Measurements from ENCODE around the gene DLGAP1.
"Not testable (repeated sequence)": the region's sequence is repeated elsewhere in the genome, so short reads cannot be mapped to it uniquely, and the experiment has no call there.

Gene DLGAP1

DNA sequence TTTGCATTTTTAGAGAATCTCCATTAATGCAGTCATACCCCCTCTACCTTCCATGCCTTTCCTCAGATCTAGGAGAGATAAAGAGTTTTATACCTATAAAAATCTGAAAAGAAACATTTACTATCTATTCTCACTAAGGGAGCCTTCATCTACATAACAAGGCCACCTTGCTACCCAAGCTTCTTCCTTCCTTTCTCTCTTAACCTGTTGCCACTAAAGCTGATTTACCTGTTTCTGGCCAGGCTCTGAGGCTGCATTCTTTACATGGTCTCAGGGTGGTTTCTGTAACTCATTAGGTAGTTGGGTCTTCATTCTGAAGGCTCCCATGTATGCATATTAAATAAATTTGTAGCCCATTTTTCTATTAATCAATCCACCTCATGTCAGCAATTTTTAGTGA lies 391.6 kb downstream of the DLGAP1 start:
- no peaks in the 10 kb centered on the region for H3K36me3 ChIP-seq (ENCODE audit: insufficient read depth, low read length)
- no peaks in the 10 kb centered on the region for H3K9me3 ChIP-seq (replicated peaks; ENCODE audit: low read length)
- H3K9ac ChIP-seq (ENCODE audit: low read depth, low read length): no peak overlapping the region
- H3K27me3 ChIP-seq (ENCODE audit: control insufficient read depth, insufficient read depth, low read length): no peaks in the 10 kb centered on the region
- no peaks in the 10 kb centered on the region for H3K4me1 ChIP-seq (ENCODE audit: control insufficient read depth, insufficient read depth, low read length)
- no peak overlapping the region for H3K4me3 ChIP-seq (ENCODE audit: low read length)
- H3K4me2 ChIP-seq (ENCODE audit: low read length): no peak overlapping the region

GRCh38 chr18:4060427-4061281 lies 394.5 kb downstream of the DLGAP1 start:
- no peak overlapping the region for H3K4me3 ChIP-seq (ENCODE audit: low read length)
- H3K9me3 ChIP-seq (replicated peaks; ENCODE audit: low read length): no peaks in the 10 kb centered on the region
- H3K27me3 ChIP-seq (ENCODE audit: control insufficient read depth, insufficient read depth, low read length): no peaks in the 10 kb centered on the region

GRCh38 chr18:4058179-4058578 lies 396.9 kb downstream of the DLGAP1 start:
- H3K27me3 ChIP-seq (ENCODE audit: control insufficient read depth, insufficient read depth, low read length): no peaks in the 10 kb centered on the region
- H3K4me3 ChIP-seq (ENCODE audit: low read length): no peak overlapping the region
- no peak overlapping the region for H3K4me2 ChIP-seq (ENCODE audit: low read length)
- no peaks in the 10 kb centered on the region for H3K36me3 ChIP-seq (ENCODE audit: insufficient read depth, low read length)
- no peaks in the 10 kb centered on the region for H3K9me3 ChIP-seq (replicated peaks; ENCODE audit: low read length)
- H3K9ac ChIP-seq (ENCODE audit: low read depth, low read length): no peak overlapping the region
- no peaks in the 10 kb centered on the region for H3K4me1 ChIP-seq (ENCODE audit: control insufficient read depth, insufficient read depth, low read length)

More at GRCh38 chr18:4060427-4061281, 394.5 kb downstream of the DLGAP1 start:
- Histone ChIP-seq H3K4me1 (ENCODE audit: control insufficient read depth, insufficient read depth, low read length) (no peaks in the 10 kb centered on the region), H3K36me3 (ENCODE audit: insufficient read depth, low read length) (no peaks in the 10 kb centered on the region), H3K9ac (ENCODE audit: low read depth, low read length) (no peak overlapping the region), H3K4me2 (ENCODE audit: low read length) (no peak overlapping the region)

- H3K4me1 ChIP-seq (ENCODE audit: control insufficient read depth, insufficient read depth, low read length): no peaks in the 10 kb centered on the region
- H3K9ac ChIP-seq (ENCODE audit: low read depth, low read length): no peak overlapping the region
- H3K27me3 ChIP-seq (ENCODE audit: control insufficient read depth, insufficient read depth, low read length): no peaks in the 10 kb centered on the region
- H3K9me3 ChIP-seq (replicated peaks; ENCODE audit: low read length): no peaks in the 10 kb centered on the region
- no peak overlapping the region for H3K4me2 ChIP-seq (ENCODE audit: low read length)
- H3K36me3 ChIP-seq (ENCODE audit: insufficient read depth, low read length): no peaks in the 10 kb centered on the region
- no peak overlapping the region for H3K4me3 ChIP-seq (ENCODE audit: low read length)
Observed at GRCh38 chr18:4040391-4041092, 414.6 kb downstream of the DLGAP1 start.

GRCh38 chr18:4035521-4035920 lies 419.6 kb downstream of the DLGAP1 start:
- Histone ChIP-seq H3K27me3 (ENCODE audit: control insufficient read depth, insufficient read depth, low read length) (no peaks in the 10 kb centered on the region), H3K9ac (ENCODE audit: low read depth, low read length) (no peak overlapping the region), H3K4me2 (ENCODE audit: low read length) (no peak overlapping the region), H3K9me3 (replicated peaks; ENCODE audit: low read length) (no peaks in the 10 kb centered on the region), H3K36me3 (ENCODE audit: insufficient read depth, low read length) (no peaks in the 10 kb centered on the region), H3K4me3 (ENCODE audit: low read length) (no peak overlapping the region), H3K4me1 (ENCODE audit: control insufficient read depth, insufficient read depth, low read length) (no peaks in the 10 kb centered on the region)

DNA sequence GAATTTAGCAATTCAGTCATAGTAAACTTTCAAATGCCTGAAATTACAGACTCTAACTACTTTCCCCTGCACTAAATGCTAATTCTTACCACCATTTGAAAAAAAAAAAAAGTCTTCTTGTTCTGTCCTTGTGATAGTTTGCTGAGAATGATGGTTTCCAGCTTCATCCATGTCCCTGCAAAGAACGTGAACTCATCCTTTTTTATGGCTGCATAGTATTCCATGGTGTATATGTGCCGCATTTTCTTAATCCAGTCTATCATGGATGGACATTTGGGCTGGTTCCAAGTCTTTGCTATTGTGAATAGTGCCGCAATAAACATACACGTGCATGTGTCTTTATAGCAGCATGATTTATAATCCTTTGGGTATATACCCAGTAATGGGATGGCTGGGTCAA lies 420.3 kb downstream of the DLGAP1 start:
- not testable (repeated sequence) for H3K36me3 ChIP-seq (ENCODE audit: insufficient read depth, low read length); H3K4me3 ChIP-seq (ENCODE audit: low read length); H3K9me3 ChIP-seq (replicated peaks; ENCODE audit: low read length); H3K9ac ChIP-seq (ENCODE audit: low read depth, low read length); H3K4me1 ChIP-seq (ENCODE audit: control insufficient read depth, insufficient read depth, low read length); H3K27me3 ChIP-seq (ENCODE audit: control insufficient read depth, insufficient read depth, low read length); H3K4me2 ChIP-seq (ENCODE audit: low read length)

DNA sequence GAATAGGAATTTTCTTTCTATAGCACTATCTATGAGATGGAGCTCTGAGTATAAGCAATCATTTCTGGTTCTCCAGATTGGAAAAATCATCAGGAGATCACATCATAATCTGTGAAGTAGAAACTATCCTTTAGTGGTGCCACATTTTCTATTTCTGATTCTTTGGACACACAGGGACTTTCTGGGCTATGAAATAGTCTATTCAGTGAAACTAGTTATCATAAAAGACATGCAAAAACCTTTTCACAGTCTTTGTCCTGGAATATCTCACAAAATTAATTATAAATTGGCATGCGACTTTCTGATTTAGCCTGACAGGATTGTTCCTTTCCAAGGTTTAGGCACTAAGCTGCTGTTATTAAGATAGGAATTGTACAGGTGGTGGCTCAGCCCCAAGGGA lies 428.6 kb downstream of the DLGAP1 start:
- Histone ChIP-seq H3K4me2 (ENCODE audit: low read length) (no peak overlapping the region), H3K4me3 (ENCODE audit: low read length) (no peak overlapping the region), H3K4me1 (ENCODE audit: control insufficient read depth, insufficient read depth, low read length) (no peaks in the 10 kb centered on the region), H3K9ac (ENCODE audit: low read depth, low read length) (no peak overlapping the region), H3K36me3 (ENCODE audit: insufficient read depth, low read length) (no peaks in the 10 kb centered on the region), H3K9me3 (replicated peaks; ENCODE audit: low read length) (no peaks in the 10 kb centered on the region), H3K27me3 (ENCODE audit: control insufficient read depth, insufficient read depth, low read length) (no peaks in the 10 kb centered on the region)

- Histone ChIP-seq H3K9me3 (replicated peaks; ENCODE audit: low read length) (no peaks in the 10 kb centered on the region), H3K36me3 (ENCODE audit: insufficient read depth, low read length) (no peaks in the 10 kb centered on the region), H3K4me3 (ENCODE audit: low read length) (no peak overlapping the region), H3K4me2 (ENCODE audit: low read length) (no peak overlapping the region), H3K27me3 (ENCODE audit: control insufficient read depth, insufficient read depth, low read length) (no peaks in the 10 kb centered on the region), H3K9ac (ENCODE audit: low read depth, low read length) (no peak overlapping the region), H3K4me1 (ENCODE audit: control insufficient read depth, insufficient read depth, low read length) (no peaks in the 10 kb centered on the region)
Observed at GRCh38 chr18:4024702-4025101, 430.4 kb downstream of the DLGAP1 start.

DNA sequence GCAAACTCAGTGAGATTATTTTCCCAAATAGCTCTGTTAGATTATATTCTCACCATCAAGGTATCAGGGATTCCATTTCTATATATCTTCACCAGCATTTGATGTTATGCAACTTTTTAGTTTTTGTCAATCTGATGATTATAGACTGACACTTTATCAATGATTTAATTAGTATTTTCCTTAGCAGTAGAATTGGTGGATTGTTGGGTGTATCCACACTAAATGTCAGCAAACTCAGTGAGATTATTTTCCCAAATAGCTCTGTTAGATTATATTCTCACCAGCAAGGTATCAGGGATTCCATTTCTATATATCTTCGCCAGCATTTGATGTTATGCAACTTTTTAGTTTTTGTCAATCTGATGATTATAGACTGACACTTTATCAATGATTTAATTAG lies 432.4 kb downstream of the DLGAP1 start:
- not testable (repeated sequence) for H3K27me3 ChIP-seq (ENCODE audit: control insufficient read depth, insufficient read depth, low read length); H3K4me3 ChIP-seq (ENCODE audit: low read length); H3K4me1 ChIP-seq (ENCODE audit: control insufficient read depth, insufficient read depth, low read length); H3K9ac ChIP-seq (ENCODE audit: low read depth, low read length); H3K9me3 ChIP-seq (replicated peaks; ENCODE audit: low read length); H3K36me3 ChIP-seq (ENCODE audit: insufficient read depth, low read length); H3K4me2 ChIP-seq (ENCODE audit: low read length)

DNA sequence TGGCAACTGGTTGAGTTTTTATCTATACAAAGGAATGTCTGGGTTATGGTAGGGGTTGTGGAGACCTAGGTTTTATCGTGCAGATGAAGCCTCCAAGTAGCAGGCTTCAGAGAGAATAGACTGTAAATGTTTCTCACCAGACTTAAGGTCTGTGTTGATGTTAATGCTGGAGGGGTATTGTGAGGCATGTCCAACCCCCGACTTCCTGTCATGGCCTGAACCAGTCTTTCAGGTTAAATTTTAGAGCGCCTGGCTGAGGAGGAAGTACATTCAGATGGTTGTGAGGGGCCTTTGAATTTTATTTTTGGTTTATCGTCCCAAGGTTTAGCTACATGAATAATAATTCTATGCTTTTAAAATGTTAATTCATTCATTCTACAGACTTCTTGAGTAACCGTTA lies 435.1 kb downstream of the DLGAP1 start:
- Histone ChIP-seq H3K27me3 (ENCODE audit: control insufficient read depth, insufficient read depth, low read length) (no peaks in the 10 kb centered on the region), H3K36me3 (ENCODE audit: insufficient read depth, low read length) (no peaks in the 10 kb centered on the region), H3K9ac (ENCODE audit: low read depth, low read length) (no peak overlapping the region), H3K4me1 (ENCODE audit: control insufficient read depth, insufficient read depth, low read length) (no peaks in the 10 kb centered on the region), H3K4me2 (ENCODE audit: low read length) (no peak overlapping the region), H3K4me3 (ENCODE audit: low read length) (no peak overlapping the region), H3K9me3 (replicated peaks; ENCODE audit: low read length) (no peaks in the 10 kb centered on the region)

DNA sequence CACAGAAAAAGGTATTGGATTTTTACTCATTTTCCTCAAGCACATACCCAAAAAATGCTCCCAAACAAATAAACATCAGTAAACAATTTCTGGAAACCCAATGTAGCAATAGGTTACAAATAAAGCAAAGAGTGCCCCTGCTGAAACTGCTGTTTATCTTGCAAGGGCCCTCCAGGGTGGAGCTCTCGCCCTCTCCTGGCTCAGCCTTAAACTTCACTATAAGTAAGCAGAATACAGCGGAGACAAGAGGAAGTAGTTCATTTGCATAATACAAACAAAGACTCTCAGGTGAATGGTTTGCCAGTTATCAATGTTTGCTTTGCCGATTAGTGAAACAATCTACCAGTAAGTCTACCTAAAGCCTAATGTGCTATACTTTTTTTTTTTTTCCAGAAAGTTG lies 437.6 kb downstream of the DLGAP1 start:
- Histone ChIP-seq H3K9ac (ENCODE audit: low read depth, low read length) (no peak overlapping the region), H3K9me3 (replicated peaks; ENCODE audit: low read length) (no peaks in the 10 kb centered on the region), H3K27me3 (ENCODE audit: control insufficient read depth, insufficient read depth, low read length) (no peaks in the 10 kb centered on the region), H3K4me1 (ENCODE audit: control insufficient read depth, insufficient read depth, low read length) (no peaks in the 10 kb centered on the region), H3K36me3 (ENCODE audit: insufficient read depth, low read length) (no peaks in the 10 kb centered on the region), H3K4me3 (ENCODE audit: low read length) (no peak overlapping the region), H3K4me2 (ENCODE audit: low read length) (no peak overlapping the region)
